Skin epidermis (tissue), 12 donors: ENCODE results near the gene CAMSAP2.

ENCODE experiments used
- H3K27ac ChIP-seq, 21 experiments: fragments of 200-600 bp; sonication (generic) in 11 of 21; one replicate each; pipeline ENCODE4 v1.5.0; 2020; ENCODE audit warnings: mild to moderate bottlenecking in 3 of 21, inconsistent platforms in 2 of 21, moderate library complexity in 2 of 21
- H3K4me3 ChIP-seq, 7 experiments: fragments of 200-600 bp; sonication (generic) in 2 of 7; one replicate each; pipeline ENCODE4 v1.5.0; 2020; ENCODE audit warnings: inconsistent platforms in 2 of 7, mild to moderate bottlenecking in 2 of 7, moderate library complexity in 1 of 7

Gene CAMSAP2

DNA sequence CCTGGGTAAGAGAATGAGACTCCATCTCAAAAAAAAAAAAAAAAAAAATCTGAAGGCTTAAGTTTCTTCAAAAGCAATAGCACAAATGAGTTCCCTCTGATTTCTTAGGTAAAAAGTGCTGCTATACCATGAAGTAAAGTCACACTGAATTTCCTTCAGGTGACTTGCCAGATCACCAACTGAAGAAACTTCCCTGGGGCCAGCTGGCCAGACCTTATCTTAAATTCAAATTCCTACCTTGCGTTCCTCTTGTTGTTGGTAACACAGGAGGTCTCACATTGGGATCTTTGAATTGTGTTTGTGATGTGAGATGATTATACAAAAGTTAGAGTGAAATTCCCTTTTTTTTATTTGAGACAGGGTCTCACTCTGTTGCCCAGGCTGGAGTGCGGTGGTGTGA, 167.8 kb downstream of the CAMSAP2 start:
- peak overlapping the region in 13 of 21 experiments; percentile 2 to 76 (median 45) for H3K27ac ChIP-seq
- no peak overlapping the region for H3K4me3 ChIP-seq

DNA sequence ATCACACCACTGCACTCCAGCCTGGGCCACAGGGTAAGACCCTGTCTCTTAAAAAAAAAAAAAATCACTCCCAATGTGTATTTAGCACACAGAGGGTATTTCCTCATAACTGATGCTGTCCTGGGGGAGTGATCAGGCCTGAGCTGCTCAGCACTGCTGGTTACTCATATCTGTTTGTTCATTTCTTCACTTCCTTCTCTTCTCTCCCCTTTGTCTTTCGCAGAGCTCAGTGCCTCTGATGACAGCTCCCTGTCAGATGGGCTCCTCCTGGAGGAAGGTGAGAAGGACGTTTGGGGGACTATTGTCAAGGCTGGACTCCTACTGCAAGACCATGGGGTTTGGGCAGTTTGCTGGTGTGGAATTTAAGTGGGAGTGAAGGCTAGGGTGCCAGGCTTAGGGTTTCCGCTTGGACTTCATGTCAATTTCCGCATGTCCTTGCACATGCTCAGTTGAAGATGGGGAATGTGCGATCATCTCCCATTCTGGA, 169.0 kb downstream of the CAMSAP2 start:
- H3K27ac ChIP-seq, result peak overlapping the region in 14 of 21 experiments; percentile 6 to 76 (median 42)

DNA sequence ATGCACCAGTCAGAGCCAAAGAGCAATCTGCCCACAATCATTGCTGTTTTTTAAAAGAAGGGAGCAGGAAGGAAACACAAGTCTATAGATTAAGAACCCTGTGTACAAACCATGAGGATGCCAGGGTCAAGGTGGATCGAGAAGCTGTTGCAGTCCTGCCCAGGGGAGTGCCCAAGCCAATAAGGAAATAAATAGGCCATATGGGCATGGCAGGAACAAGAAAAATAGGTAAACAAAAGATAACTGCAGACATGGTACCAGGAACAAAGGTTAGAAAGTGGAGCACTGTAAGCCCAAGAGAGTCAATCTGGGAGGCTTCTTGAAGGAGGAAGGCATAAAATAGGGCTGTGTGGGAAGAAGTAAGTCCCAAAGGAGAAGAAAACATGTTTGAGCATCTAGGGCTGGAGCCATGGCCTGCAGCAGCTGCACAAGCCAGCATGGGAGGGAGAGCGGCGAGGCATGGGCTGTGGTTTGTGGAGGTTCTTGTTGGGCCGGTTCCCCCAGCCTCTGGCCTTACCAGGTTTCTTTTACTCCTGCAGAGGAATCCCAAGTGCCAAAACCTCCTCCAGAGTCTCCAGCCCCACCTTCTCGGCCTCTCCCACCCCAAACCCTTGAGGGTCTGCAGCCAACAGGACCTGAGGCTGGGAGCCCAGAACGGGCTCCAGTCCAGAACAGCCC, 169.6 kb downstream of the CAMSAP2 start:
- Histone ChIP-seq H3K4me3 (no peak overlapping the region), H3K27ac (peak overlapping the region in 15 of 21 experiments; percentile 6 to 76 (median 62))

More for the DNA sequence above, 169.0 kb downstream of the CAMSAP2 start:
- H3K4me3 ChIP-seq, result no peak overlapping the region

DNA sequence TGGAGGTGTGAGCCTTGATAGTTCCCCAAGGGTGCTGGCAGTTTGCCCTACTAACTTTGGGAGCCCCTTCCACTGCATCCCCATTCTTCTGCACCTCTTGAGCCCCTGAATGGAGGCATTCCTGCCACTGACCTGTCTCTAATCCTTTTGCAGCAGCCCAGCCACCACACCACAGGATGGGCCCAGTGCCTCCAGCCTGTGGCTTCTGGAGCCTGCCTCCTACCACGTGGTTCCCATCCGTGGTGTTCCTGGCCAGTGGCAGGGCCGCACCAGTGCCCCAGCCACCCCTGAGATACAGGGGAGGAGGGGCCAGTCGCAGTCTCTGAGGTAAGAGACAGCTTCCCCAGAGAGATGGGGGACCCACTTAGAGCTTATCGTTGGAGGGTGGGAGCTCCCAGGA, 170.4 kb downstream of the CAMSAP2 start:
- H3K27ac ChIP-seq, result peak overlapping the region in 14 of 21 experiments; percentile 13 to 76 (median 60)
- no peak overlapping the region for H3K4me3 ChIP-seq

DNA sequence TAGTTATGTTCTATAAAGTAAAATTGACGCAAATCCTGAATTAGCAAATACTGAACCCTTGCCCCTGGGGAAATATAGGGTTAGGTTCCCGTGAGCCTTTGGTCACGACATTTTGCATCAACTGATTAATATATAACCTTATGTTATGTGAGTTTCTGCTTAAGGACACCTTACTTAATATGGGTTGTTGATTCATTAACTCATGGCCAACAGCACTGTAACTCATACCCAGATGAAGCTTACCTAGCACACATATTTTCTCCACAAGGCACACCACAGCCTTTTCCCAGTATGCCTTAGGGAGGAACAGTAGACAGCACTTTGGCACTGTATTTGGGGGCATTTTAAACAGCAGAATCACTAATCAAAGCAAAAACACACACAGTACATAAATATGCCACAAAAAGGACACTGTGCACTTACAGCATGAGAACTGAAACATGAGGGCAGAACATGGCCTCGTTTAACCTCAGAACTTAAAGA, 171.1 kb downstream of the CAMSAP2 start:
- Histone ChIP-seq H3K27ac (peak overlapping the region in 6 of 21 experiments; percentile 19 to 74 (median 64)), H3K4me3 (no peak overlapping the region)
